GM12878 (cell line): Measurements from ENCODE around the gene SNRPD1. TPM values are rescaled to one million over a fixed set of nuclear protein-coding genes. Genes with fewer than 3 reads are reported as not detected.

Experiments
- ATAC-seq: fragments of 200-7000 bp; cut with Tn5 transposase; 3 replicates; pipeline ENCODE4 v1.9.1; 2020; ENCODE audit warnings: mild to moderate bottlenecking, moderate library complexity
- BruUV-seq: library from RNA; stranded (reverse); fragments of 400-500 nt; replicated peaks from 2 replicates; lab custom pipeline; 2021; lab: Mats Ljungman, UMichigan
- CTCF ChIA-PET: fragments of 300-600 bp; sonication (Branson Sonifier 250); formaldehyde crosslinking; extraction: SDS; loops from one replicate; lab custom pipeline; 2021; ENCODE audit warnings: inconsistent platforms; lab: Yijun Ruan, JAX
- POLR2A ChIA-PET: fragments of 350-600 bp; formaldehyde crosslinking; extraction: SDS; loops from one replicate; lab custom pipeline; 2021; ENCODE audit warnings: inconsistent platforms; lab: Charles Lee
- RAD21 ChIA-PET: fragments of 300-600 bp; sonication (Branson Sonifier 250); formaldehyde crosslinking; loops from one replicate; lab custom pipeline; 2023; ENCODE audit warnings: antibody characterized with exemption; ENCODE audit not compliant: unreplicated experiment; lab: Charles Lee
- SMC1A ChIA-PET: fragments of 300-600 bp; sonication (Branson Sonifier 250); formaldehyde crosslinking; loops from one replicate; lab custom pipeline; 2023; ENCODE audit not compliant: unreplicated experiment, uncharacterized antibody; lab: Charles Lee
- DNase-seq: peaks from one replicate; pipeline ENCODE4 v3.0.0-alpha.2; 2011; ENCODE audit warnings: low read depth, low spot score
- FAIRE-seq: peaks from 3 replicates; lab custom pipeline; 2011; peaks lifted over from hg19 to GRCh38; lab: Jason Lieb, UNC
- H2AFZ ChIP-seq: 2 replicates; pipeline ENCODE4 v1.6.0; 2011; ENCODE audit warnings: low read depth, low read length, control low read depth; ENCODE audit not compliant: control insufficient read depth
- H3K27ac ChIP-seq: 2 replicates; pipeline ENCODE4 v1.5.1; 2011; ENCODE audit warnings: control low read depth; ENCODE audit not compliant: control insufficient read depth, insufficient read depth
- H3K27me3 ChIP-seq, 2 experiments: replicated peaks in 1 of 2; 2 replicates each; pipeline versions ENCODE4 v1.6.0 to v1.6.1; 2011; ENCODE audit warnings: low read length in 1 of 2; ENCODE audit not compliant: control insufficient read depth in 2 of 2, insufficient read depth in 2 of 2
- H3K36me3 ChIP-seq, 2 experiments: 2 replicates each; pipeline ENCODE4 v1.5.1; 2011; ENCODE audit warnings: low read length in 1 of 2; ENCODE audit not compliant: control insufficient read depth in 2 of 2, insufficient read depth in 2 of 2
- H3K4me1 ChIP-seq: 2 replicates; pipeline ENCODE4 v1.6.1; 2011; ENCODE audit warnings: mild to moderate bottlenecking, low read length, moderate library complexity, mixed read lengths; ENCODE audit not compliant: control insufficient read depth, insufficient read depth
- H3K4me2 ChIP-seq: 2 replicates; pipeline ENCODE4 v1.6.0; 2011; ENCODE audit warnings: control low read depth; ENCODE audit not compliant: control insufficient read depth, insufficient read depth
- H3K4me3 ChIP-seq: fragments of 200-600 bp; sonication (generic); 2 replicates; pipeline ENCODE4 v1.5.1; 2016
- H3K79me2 ChIP-seq: 2 replicates; pipeline ENCODE4 v1.6.0; 2011; ENCODE audit warnings: low read length; ENCODE audit not compliant: control insufficient read depth, insufficient read depth
- H3K9ac ChIP-seq: 2 replicates; pipeline ENCODE4 v1.8.0; 2011; ENCODE audit warnings: low read length, control low read depth, mixed read lengths; ENCODE audit not compliant: control insufficient read depth, insufficient read depth
- H3K9me3 ChIP-seq: replicated peaks from 3 replicates; pipeline ENCODE4 v1.5.1; 2011; ENCODE audit warnings: mild to moderate bottlenecking, low read length; ENCODE audit not compliant: control insufficient read depth, insufficient read depth
- H4K20me1 ChIP-seq: 2 replicates; pipeline ENCODE4 v1.6.0; 2011; ENCODE audit not compliant: control insufficient read depth, insufficient read depth
- BCL3 ChIP-seq: IDR thresholded peaks from 2 replicates; pipeline ENCODE4 v1.6.1; 2011; ENCODE audit warnings: borderline replicate concordance, low read depth, mild to moderate bottlenecking, moderate library complexity, low read length; ENCODE audit not compliant: insufficient read depth, poor library complexity, severe bottlenecking
- CBFB ChIP-seq: IDR thresholded peaks from 2 replicates; pipeline ENCODE4 v1.6.1; 2016; ENCODE audit warnings: antibody characterized with exemption, low read depth
- CHD2 ChIP-seq: IDR thresholded peaks from 2 replicates; pipeline ENCODE4 v1.6.1; 2011; ENCODE audit warnings: low read depth, low read length, improper control_type of control experiment, borderline replicate concordance
- IRF4 ChIP-seq: IDR thresholded peaks from 2 replicates; pipeline ENCODE4 v1.6.1; 2011; ENCODE audit warnings: low read depth, low read length
- RUNX3 ChIP-seq: IDR thresholded peaks from 2 replicates; pipeline ENCODE4 v1.6.1; 2012; ENCODE audit warnings: low read length, inconsistent platforms
- SPI1 ChIP-seq: IDR thresholded peaks from 2 replicates; pipeline ENCODE4 v1.6.1; 2011; ENCODE audit warnings: low read depth, mild to moderate bottlenecking, low read length, moderate library complexity, borderline replicate concordance; ENCODE audit not compliant: insufficient read depth
- TBL1XR1 ChIP-seq: IDR thresholded peaks from 2 replicates; pipeline ENCODE4 v1.6.1; 2012; ENCODE audit warnings: low read depth, low read length, improper control_type of control experiment
- ZNF687 ChIP-seq: fragments of 450-650 bp; IDR thresholded peaks from 2 replicates; pipeline ENCODE4 v1.6.1; 2017; ENCODE audit warnings: mild to moderate bottlenecking, moderate library complexity
- WGBS: methylation state at CpG from one replicate; pipeline ENCODE4 v1.1.6; 2016; ENCODE audit warnings: low lambda C conversion rate; ENCODE audit not compliant: insufficient replicate concordance, insufficient coverage; ENCODE audit errors: missing lambda C conversion rate; 5-methylcytosine and 5-hydroxymethylcytosine counted together
- in situ Hi-C: fragments of 300-500 bp; cut with MboI; formaldehyde crosslinking; loops from 9 replicates; pipeline ENCODE4 v1.14.3; 2018; ENCODE audit warnings: mixed read lengths
- intact Hi-C: fragments of 100-400 bp; cut with micrococcal nuclease; formaldehyde crosslinking; loops from one replicate; pipeline ENCODE4 v1.14.2; 2022; ENCODE audit not compliant: unreplicated experiment
- polyA plus RNA-seq, 11 experiments: library from polyadenylated mRNA; depleted of rRNA in 4 of 11; unstranded in 6 of 11; stranded (reverse) in 5 of 11; fragments of >200 nt; fragmentation: Nextera tagmentation in 4 of 11; fragmentation: Illumina TruSeq in 1 of 11; extraction: Ambion mirVana in 4 of 11; extraction: Trizol in 1 of 11; gene quantifications; 1 replicate in 1 of 11; 2 replicates in 10 of 11; pipeline versions ENCODE4 v1.2.1 to v1.2.3, GENCODE V29; 2011 to 2016; ENCODE audit warnings: inconsistent platforms in 2 of 11, missing spikeins in 2 of 11, low read depth in 1 of 11
- total RNA-seq, 4 experiments: library from RNA; depleted of rRNA in 3 of 4; stranded (reverse); fragments of >200 nt in 3 of 4; fragmentation: Illumina TruSeq in 1 of 4; extraction: Trizol in 1 of 4; gene quantifications; 2 replicates each; pipeline versions ENCODE4 v1.2.1 to v1.2.3, GENCODE V29; 2013 to 2021

The SNRPD1 gene
- total and polyA plus RNA-seq, 10 of the 15 experiments (the other 5 are each of a cell fraction or from before 2014, with no cell fraction given): 52.6 to 866 (median 227) TPM

GRCh38 chr18:21602299-21602587 is 9.9 kb upstream of the SNRPD1 start:
- Histone ChIP-seq H3K27ac (peak overlapping the region; percentile 46; the same call in 1 of the 2 replicates), H3K4me2 (peak overlapping the region; percentile 46), H3K27me3 (no peaks in the 10 kb centered on the region), H3K4me3 (no peak overlapping the region), H3K79me2 (peaks cover 26% of the 10 kb centered on the region), H4K20me1 (no peaks in the 10 kb centered on the region), H3K9ac (no peak overlapping the region), H3K4me1 (peaks cover 27% of the 10 kb centered on the region), H3K36me3 (no peaks in the 10 kb centered on the region), H2AFZ (peak overlapping the region; percentile 63), H3K9me3 (no peaks in the 10 kb centered on the region)
- TF ChIP-seq ZNF687: peak; percentile 64
- peak; percentile 91 for TF ChIP-seq SPI1
- no peak for TF ChIP-seq BCL3
- 0 out of 2 replicates have a peak, but pooled peaks have one; percentile 15 for TF ChIP-seq IRF4
- TF ChIP-seq RUNX3: 0 out of 2 replicates have a peak, but pooled peaks have one; percentile 13
- TF ChIP-seq TBL1XR1: no peak
- no peak for TF ChIP-seq CHD2
- TF ChIP-seq CBFB: no peak
- no TSS peak for BruUV-seq
- in situ Hi-C loops: loop anchor here (25.0 kb wide), 2 partner anchors 540 to 1860 kb away; partner anchors contain the start of gene RIOK3
- DNase-seq (no peak), ATAC-seq (no peak), FAIRE-seq (no peak)
- ChIA-PET RAD21 (interaction anchor here (3.0 kb wide), 1 partner anchor 10 kb away, joined by 17 read pairs; the partner anchor contains the start of gene SNRPD1), POLR2A (interaction anchor here (1.2 kb wide), 1 partner anchor 10 kb away, joined by 5 read pairs; the partner anchor contains the start of gene SNRPD1), SMC1A (interaction anchor here (1.1 to 1.2 kb wide), 3 partner anchors 10 to 99 kb away, joined by 4 to 5 read pairs (median 4); partner anchors contain the start of gene SNRPD1), CTCF (interaction anchor here (0.8 to 9.4 kb wide), 2 partner anchors 11 to 247 kb away, joined by 3 to 173 read pairs; partner anchors contain the start of gene SNRPD1)
- WGBS: 58% methylated on average over 5 of the region's 5 CpGs
- intact Hi-C loops: loop anchor here (5.0 kb wide), 1 partner anchor 85 kb away; no protein-coding TSS in a partner anchor
